HG03135 (cell line): ENCODE results near the gene SYT11.
"Not testable (repeated sequence)": the region's sequence is repeated elsewhere in the genome, so short reads cannot be mapped to it uniquely, and the experiment has no call there.

Experiments used
- ATAC-seq: cut with Tn5 transposase; IDR thresholded peaks from one replicate; pipeline ENCODE4 v1.9.1; 2021; ENCODE audit warnings: mild to moderate bottlenecking, moderate library complexity; ENCODE audit not compliant: unreplicated experiment

SYT11 gene, protein sequence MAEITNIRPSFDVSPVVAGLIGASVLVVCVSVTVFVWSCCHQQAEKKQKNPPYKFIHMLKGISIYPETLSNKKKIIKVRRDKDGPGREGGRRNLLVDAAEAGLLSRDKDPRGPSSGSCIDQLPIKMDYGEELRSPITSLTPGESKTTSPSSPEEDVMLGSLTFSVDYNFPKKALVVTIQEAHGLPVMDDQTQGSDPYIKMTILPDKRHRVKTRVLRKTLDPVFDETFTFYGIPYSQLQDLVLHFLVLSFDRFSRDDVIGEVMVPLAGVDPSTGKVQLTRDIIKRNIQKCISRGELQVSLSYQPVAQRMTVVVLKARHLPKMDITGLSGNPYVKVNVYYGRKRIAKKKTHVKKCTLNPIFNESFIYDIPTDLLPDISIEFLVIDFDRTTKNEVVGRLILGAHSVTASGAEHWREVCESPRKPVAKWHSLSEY

GRCh38 chr1:155859234-155859829, at the start of gene SYT11:
SYT11 (plus strand) TSS chr1:155859567; CDS start chr1:155859762, 195 bp downstream.
- ATAC-seq: peak; percentile 59

DNA sequence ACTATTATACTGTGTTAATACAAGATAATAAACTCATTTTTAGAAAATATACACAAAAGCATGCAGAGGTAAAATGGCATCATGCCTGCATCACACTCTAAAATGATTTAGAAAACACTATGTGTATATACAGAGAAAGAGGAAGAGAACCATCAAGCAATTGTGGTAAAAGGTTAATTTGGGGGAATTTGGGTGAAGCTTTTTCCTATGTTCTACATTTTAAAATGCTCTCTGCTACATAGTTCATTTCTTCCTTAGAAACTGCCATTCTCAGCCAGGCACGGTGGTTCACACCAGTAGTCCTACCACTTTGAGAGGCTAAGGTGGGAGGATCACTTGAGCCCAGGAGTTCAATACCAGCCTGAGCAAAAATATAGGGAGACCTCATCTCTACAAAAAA, 46.5 kb upstream of the SYT11 start:
- ATAC-seq: no peak

DNA sequence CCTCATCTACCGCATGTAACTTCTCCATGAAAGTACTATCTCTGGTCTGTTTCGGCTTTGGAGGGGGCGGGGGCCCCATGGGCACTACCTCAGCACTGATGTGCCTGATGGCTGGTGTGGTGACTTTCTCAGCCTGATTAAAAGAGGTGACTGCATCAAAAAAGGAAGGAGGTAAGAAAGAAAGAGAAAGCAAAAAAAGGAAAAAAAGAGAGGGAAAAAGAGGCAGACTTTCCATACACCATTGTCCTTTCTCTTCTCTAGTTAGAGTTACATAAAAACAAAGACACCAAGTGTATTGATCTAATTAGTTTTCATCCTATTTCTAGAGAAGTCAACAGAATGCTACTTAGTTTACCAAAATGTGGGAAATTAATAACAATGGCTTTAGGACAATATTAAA, 45.7 kb upstream of the SYT11 start:
- no peak for ATAC-seq

- no peak for ATAC-seq
These were observed 43.0 kb upstream of the SYT11 start for GRCh38 chr1:155816351-155816750.

GRCh38 chr1:155827450-155827849, 31.9 kb upstream of the SYT11 start:
- no peak for ATAC-seq

GRCh38 chr1:155831279-155831976, 27.9 kb upstream of the SYT11 start:
- no peak for ATAC-seq

GRCh38 chr1:155833665-155834295, 25.6 kb upstream of the SYT11 start:
- no peak for ATAC-seq

DNA sequence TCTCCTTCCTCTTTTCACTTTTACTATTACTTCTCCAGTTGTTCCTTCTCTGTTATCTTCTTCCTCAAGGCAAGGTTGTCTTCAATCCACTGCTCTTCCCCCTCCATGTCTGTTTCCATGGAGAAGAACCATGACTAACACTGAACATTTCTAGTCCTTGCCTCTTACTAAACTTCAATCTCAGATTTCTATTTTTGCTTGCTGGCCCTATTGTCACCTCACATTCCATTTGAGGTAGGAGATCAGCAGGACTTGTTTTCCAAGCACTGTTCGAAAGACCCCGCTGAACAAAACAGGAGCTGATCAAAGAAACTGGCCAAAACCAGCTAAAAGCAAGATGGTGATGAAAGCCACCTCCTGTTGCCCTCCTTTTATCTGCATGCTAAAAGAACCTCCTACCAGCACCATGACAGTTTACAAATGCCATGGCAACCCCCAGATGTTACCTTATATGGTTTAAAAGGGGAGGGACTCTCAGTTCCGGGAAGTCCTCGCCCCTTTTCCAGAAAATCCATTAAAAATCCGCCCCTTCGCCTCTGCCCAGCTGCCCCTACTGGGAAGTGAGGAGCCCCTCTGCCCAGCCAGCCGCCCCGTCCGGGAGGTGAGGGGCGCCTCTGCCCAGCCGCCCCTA, 25.0 kb upstream of the SYT11 start:
- no peak for ATAC-seq

DNA sequence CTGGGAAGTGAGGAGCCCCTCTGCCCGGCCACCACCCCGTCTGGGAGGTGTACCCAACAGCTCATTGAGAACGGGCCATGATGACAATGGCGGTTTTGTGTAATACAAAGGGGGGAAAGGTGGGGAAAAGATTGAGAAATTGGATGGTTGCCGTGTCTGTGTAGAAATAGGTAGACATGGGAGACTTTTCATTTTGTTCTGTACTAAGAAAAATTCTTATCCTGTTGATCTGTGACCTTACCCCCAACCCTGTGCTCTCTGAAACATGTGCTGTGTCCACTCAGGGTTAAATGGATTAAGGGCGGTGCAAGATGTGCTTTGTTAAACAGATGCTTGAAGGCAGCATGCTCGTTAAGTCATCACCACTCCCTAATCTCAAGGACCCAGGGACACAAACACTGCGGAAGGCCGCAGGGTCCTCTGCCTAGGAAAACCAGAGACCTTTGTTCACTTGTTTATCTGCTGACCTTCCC, 24.4 kb upstream of the SYT11 start:
- ATAC-seq: not testable (repeated sequence)

DNA sequence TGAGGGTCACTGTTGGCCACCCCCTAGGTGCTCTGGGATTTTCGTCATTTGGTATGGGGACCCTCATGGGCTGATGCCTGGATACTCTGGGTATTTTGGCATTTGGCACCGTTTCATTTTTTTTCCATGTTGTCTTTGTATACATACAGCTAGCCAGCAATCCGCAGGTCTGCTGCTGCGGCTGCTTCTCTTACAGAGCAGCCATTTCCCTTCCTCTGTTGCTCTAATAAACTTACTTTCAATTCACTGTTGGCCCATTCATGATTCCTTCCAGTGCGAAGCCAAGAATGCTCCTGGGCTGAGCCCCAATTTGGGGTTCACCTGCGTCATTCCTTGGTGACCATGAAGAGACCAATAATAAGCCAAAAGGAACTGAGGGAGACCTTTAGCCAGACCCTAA, 23.8 kb upstream of the SYT11 start:
- no peak for ATAC-seq

GRCh38 chr1:155840386-155840785, 19.0 kb upstream of the SYT11 start:
- no peak for ATAC-seq

DNA sequence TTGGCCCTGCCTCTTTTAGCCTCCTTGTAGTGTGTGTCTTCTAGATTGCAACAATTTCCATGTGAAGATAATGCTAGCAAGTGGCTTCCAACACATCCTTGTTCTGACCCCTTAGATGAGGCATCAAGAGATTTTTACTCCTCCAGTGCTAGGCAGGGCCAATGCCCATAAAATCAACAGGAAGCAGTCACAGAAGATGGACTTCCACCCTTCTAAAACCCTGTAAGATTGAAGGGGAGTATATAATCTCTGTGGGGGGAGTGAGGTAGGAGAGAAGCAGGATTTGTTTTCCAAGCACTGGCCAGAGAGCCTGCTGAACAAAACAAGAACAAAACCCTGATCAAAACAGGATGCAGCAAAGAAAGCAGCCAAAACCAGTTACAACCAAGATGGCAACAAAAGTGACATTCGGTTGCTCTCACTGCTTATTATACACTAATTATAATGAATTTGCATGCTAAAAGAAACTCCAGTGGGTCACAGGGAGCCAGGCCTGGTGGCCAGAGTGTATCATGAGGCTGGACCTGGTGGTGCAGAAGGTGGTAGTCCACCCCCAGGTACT, 14.4 kb upstream of the SYT11 start:
- ATAC-seq: no peak

DNA sequence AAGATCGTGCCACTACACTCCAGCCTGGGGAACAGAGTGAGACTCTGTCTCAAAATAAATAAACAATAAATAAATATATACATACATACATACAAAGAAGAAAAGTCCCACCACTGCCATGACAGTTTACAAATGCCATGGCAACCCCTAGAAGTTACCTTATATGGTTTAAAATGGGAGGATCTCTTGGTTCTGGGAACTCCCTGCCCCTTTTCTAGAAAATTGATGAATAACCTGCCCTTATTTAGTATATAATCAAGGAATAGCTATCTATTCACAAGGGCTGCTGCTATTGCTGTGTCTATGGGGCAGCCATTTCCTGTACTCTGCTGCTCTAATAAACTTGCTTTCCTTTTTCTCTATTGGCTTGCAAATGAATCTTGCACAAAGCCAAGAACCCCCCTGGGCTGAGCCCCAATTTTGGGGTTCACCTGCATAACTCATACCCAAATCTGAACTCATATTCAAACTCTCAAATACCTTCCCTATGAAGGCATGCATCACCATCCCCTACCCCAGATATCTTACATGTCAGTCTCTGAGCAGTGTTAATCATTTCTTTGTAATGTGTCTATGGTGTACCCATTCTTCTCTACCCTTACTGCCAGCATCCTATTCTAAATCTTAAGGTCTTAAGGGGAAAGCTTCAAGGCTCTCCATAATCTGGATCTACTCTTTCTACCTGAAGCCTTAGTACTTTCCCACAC, 11.4 kb upstream of the SYT11 start:
- no peak for ATAC-seq

GRCh38 chr1:155850345-155850744, 9.0 kb upstream of the SYT11 start:
- ATAC-seq: no peak

DNA sequence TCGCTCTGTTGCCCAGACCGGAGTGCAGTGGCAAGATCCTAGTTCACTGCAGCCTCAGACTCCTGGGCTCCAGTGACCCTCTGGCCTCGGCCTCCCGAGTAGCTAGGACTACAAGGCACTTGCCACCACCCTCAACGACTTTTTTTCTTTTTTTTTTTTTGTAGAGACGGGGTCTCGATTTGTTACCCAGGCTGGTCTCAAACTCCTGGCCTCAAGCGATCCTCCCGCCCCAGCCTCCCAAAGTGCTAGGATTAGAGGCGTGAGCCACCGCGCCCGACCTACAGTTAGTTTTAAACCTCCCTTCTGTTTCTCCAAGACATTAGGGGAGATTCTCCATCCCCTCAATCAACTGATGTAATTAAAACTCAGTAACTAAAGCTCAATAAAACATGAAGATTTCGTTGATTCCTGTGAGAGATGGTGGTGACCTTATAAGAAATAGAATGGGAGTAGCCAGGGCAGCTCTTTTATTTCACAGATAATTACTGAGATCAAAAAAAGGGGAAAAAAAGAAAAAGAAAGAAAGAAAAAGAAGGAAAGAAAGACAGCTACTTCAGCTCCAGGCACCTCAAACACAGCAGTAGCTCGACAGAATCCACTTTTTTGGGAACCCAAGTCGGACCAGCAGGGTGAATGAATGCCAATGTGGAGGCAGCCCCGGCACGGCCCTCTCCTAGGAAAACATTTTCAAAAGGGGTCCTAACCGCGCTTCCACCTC, 3.0 kb upstream of the SYT11 start:
- no peak for ATAC-seq

- ATAC-seq: peak; percentile 44
These were observed 2.1 kb upstream of the SYT11 start, which contains the start of gene GON4L for GRCh38 chr1:155856975-155857930. GON4L (minus strand) TSS chr1:155857214; CDS start chr1:155853780, 3,434 bp downstream.

DNA sequence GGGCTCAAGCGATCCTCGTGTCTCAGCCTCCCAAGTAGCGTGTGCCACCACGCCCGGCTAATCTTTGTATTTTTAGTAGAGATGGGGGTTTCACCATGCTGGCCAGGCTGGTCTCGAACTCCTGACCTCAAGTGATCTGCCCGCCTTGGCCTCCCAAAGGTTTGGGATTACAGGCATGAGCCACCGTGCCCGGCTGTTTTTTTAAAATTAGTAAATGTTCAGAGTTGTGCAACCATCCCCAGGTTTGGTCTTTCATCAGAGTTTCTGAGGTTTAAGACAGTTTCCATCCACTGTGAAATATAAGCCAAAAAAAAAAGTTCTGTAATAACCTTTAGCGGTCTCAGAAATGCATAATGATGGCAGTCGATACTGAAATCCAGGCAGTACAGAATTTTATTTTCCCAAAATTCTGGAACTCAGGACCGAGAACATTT, 550 bp upstream of the SYT11 start:
- ATAC-seq: peak; percentile 10
